HT-29 (cell line): ENCODE data around the gene NEK11. TPM values are rescaled to one million over a fixed set of nuclear protein-coding genes. Genes with fewer than 3 reads are reported as not detected.

Experiments
- DNase-seq: peaks from one replicate; pipeline ENCODE4 v3.0.0-alpha.2; 2015; ENCODE audit warnings: low spot score
- total RNA-seq: library from RNA; depleted of rRNA; stranded (reverse); fragments of >200 nt; shearing (Covaris generic); gene quantifications from 2 replicates; pipeline ENCODE4 v1.2.3, GENCODE V29; 2014; rRNA removed

NEK11 gene
- 1.9 and 4.8 TPM in 2 replicates for total RNA-seq

- peak; percentile 93 for DNase-seq
These were observed at the start of gene NEK11, which contains the start of gene ASTE1 for GRCh38 chr3:131026321-131027151. Gene NEK11 (plus strand): TSS chr3:131026877. CDS start chr3:131029709, 2,832 bp downstream. Gene ASTE1 (minus strand): TSS chr3:131026825. CDS start chr3:131025306, 1,519 bp downstream.

GRCh38 chr3:130979117-130979516 lies 47.6 kb upstream of the NEK11 start:
- DNase-seq, result no peak

GRCh38 chr3:130981469-130981868 lies 45.2 kb upstream of the NEK11 start:
- no peak for DNase-seq

GRCh38 chr3:130990282-130990681 lies 36.4 kb upstream of the NEK11 start:
- DNase-seq, result no peak

- DNase-seq, result no peak
These were observed 35.6 kb upstream of the NEK11 start for GRCh38 chr3:130991126-130991525.

- DNase-seq, result no peak
These were observed 34.3 kb upstream of the NEK11 start for GRCh38 chr3:130992344-130992743.

- no peak for DNase-seq
These were observed 29.4 kb upstream of the NEK11 start for GRCh38 chr3:130997289-130997688.

- no peak for DNase-seq
These were observed 25.6 kb upstream of the NEK11 start for GRCh38 chr3:131001071-131001470.

GRCh38 chr3:131004603-131005002 lies 22.1 kb upstream of the NEK11 start:
- no peak for DNase-seq

- DNase-seq, result no peak
These were observed 19.4 kb upstream of the NEK11 start for GRCh38 chr3:131007256-131007655.

GRCh38 chr3:131007782-131008181 lies 18.9 kb upstream of the NEK11 start:
- no peak for DNase-seq

GRCh38 chr3:131008326-131008725 lies 18.4 kb upstream of the NEK11 start:
- no peak for DNase-seq

- no peak for DNase-seq
These were observed 17.0 kb upstream of the NEK11 start for GRCh38 chr3:131009698-131010097.

GRCh38 chr3:131018970-131019369 lies 7.7 kb upstream of the NEK11 start:
- DNase-seq, result no peak

- no peak for DNase-seq
These were observed 6.5 kb upstream of the NEK11 start for GRCh38 chr3:131020122-131020693.

- DNase-seq, result no peak
These were observed 1.1 kb upstream of the NEK11 start for GRCh38 chr3:131025539-131025938.

GRCh38 chr3:131028844-131029243 lies 2.2 kb downstream of the NEK11 start:
- DNase-seq, result no peak

GRCh38 chr3:131031660-131032059 lies 5.0 kb downstream of the NEK11 start:
- DNase-seq, result no peak

- DNase-seq, result peak; percentile 70
These were observed 6.9 kb downstream of the NEK11 start for GRCh38 chr3:131033480-131034080.

GRCh38 chr3:131036200-131036816 lies 9.6 kb downstream of the NEK11 start:
- no peak for DNase-seq

GRCh38 chr3:131036986-131037385 lies 10.3 kb downstream of the NEK11 start:
- no peak for DNase-seq

GRCh38 chr3:131038326-131038725 lies 11.6 kb downstream of the NEK11 start:
- DNase-seq, result no peak
